IMR-90 (cell line): ENCODE data around the gene KCNE2. TPM values are rescaled to one million over a fixed set of nuclear protein-coding genes. Genes with fewer than 3 reads are reported as not detected.
"Not testable (repeated sequence)": the region's sequence is repeated elsewhere in the genome, so short reads cannot be mapped to it uniquely, and the experiment has no call there.

Source experiments
- ATAC-seq: fragments of 200-7000 bp; cut with Tn5 transposase; 2 replicates; pipeline ENCODE4 v1.9.1; 2020; ENCODE audit warnings: low read depth, mild to moderate bottlenecking, moderate library complexity
- BruUV-seq: library from RNA; stranded (reverse); fragments of 400-500 nt; replicated peaks from 2 replicates; lab custom pipeline; 2021; lab: Mats Ljungman, UMichigan
- CTCF ChIA-PET: fragments of 300-600 bp; formaldehyde crosslinking; extraction: SDS; loops from one replicate; lab custom pipeline; 2021; ENCODE audit warnings: antibody characterized with exemption; lab: Yijun Ruan, JAX
- POLR2A ChIA-PET: fragments of 300-600 bp; sonication (Branson Sonifier 250); formaldehyde crosslinking; loops from one replicate; lab custom pipeline; 2022; ENCODE audit warnings: antibody characterized with exemption; ENCODE audit not compliant: unreplicated experiment; lab: Charles Lee
- DNase-seq: peaks from one replicate; pipeline ENCODE4 v3.0.0; 2013
- H2AFZ ChIP-seq: replicated peaks from 2 replicates; pipeline ENCODE3; 2013; ENCODE audit warnings: low read length, mild to moderate bottlenecking; ENCODE audit not compliant: poor library complexity
- H2AK5ac ChIP-seq: 2 replicates; pipeline ENCODE4 v1.6.1; 2013; ENCODE audit warnings: low read depth, low read length, inconsistent platforms
- H2AK9ac ChIP-seq: replicated peaks from 2 replicates; pipeline ENCODE3; 2013; ENCODE audit warnings: mild to moderate bottlenecking, low read depth, low read length, moderate library complexity; ENCODE audit not compliant: poor library complexity
- H2BK120ac ChIP-seq: 2 replicates; pipeline ENCODE4 v1.6.1; 2013; ENCODE audit warnings: low read depth, low read length, inconsistent platforms
- H2BK15ac ChIP-seq: 3 replicates; pipeline ENCODE4 v1.6.1; 2013; ENCODE audit warnings: low read depth, low read length, inconsistent platforms
- H2BK20ac ChIP-seq: 2 replicates; pipeline ENCODE4 v1.6.1; 2013; ENCODE audit warnings: low read depth, mild to moderate bottlenecking, inconsistent platforms, low read length, moderate library complexity
- H2BK5ac ChIP-seq: 2 replicates; pipeline ENCODE4 v1.6.1; 2013; ENCODE audit warnings: mild to moderate bottlenecking, low read depth, low read length, inconsistent platforms; ENCODE audit not compliant: poor library complexity, severe bottlenecking
- H3K14ac ChIP-seq: replicated peaks from 2 replicates; pipeline ENCODE4 v1.6.1; 2013; ENCODE audit warnings: low read depth, low read length, inconsistent platforms
- H3K18ac ChIP-seq: 2 replicates; pipeline ENCODE4 v1.6.1; 2013; ENCODE audit warnings: low read depth, low read length, control low read depth
- H3K23ac ChIP-seq: 2 replicates; pipeline ENCODE4 v1.6.1; 2013; ENCODE audit warnings: low read depth, low read length, inconsistent platforms
- H3K27ac ChIP-seq: 2 replicates; pipeline ENCODE4 v1.5.1; 2013; ENCODE audit warnings: mild to moderate bottlenecking, control low read depth, low read length; ENCODE audit not compliant: insufficient read depth
- H3K27me3 ChIP-seq: 2 replicates; pipeline ENCODE4 v1.6.1; 2013; ENCODE audit warnings: low read length; ENCODE audit not compliant: control insufficient read depth, insufficient read depth
- H3K36me3 ChIP-seq: 2 replicates; pipeline ENCODE4 v1.6.1; 2013; ENCODE audit warnings: low read length, mixed read lengths; ENCODE audit not compliant: control insufficient read depth, insufficient read depth
- H3K4ac ChIP-seq: 2 replicates; pipeline ENCODE4 v1.6.1; 2013; ENCODE audit warnings: low read depth, low read length, inconsistent platforms
- H3K4me1 ChIP-seq: 2 replicates; pipeline ENCODE4 v1.6.1; 2013; ENCODE audit warnings: low read length, mixed read lengths; ENCODE audit not compliant: control insufficient read depth, insufficient read depth
- H3K4me2 ChIP-seq: 2 replicates; pipeline ENCODE4 v1.6.1; 2013; ENCODE audit warnings: low read depth, mild to moderate bottlenecking, control low read depth, low read length, moderate library complexity
- H3K4me3 ChIP-seq: 2 replicates; pipeline ENCODE4 v1.5.1; 2013; ENCODE audit warnings: low read depth, mild to moderate bottlenecking, control low read depth, low read length, moderate library complexity; ENCODE audit not compliant: insufficient read depth
- H3K56ac ChIP-seq: 2 replicates; pipeline ENCODE4 v1.6.1; 2013; ENCODE audit warnings: low read length, inconsistent platforms; ENCODE audit not compliant: insufficient read depth; ENCODE audit errors: extremely low read depth
- H3K79me1 ChIP-seq, 2 experiments: 2 replicates each; pipeline ENCODE4 v1.6.1; 2013; ENCODE audit warnings: low read length in 2 of 2, inconsistent platforms in 1 of 2, low read depth in 1 of 2
- H3K9ac ChIP-seq: 2 replicates; pipeline ENCODE4 v1.6.1; 2013; ENCODE audit warnings: low read depth, low read length, control low read depth
- H3K9me1 ChIP-seq: 2 replicates; pipeline ENCODE4 v1.6.1; 2013; ENCODE audit warnings: low read length, inconsistent platforms; ENCODE audit not compliant: insufficient read depth
- H3K9me3 ChIP-seq: 2 replicates; pipeline ENCODE4 v1.6.1; 2013; ENCODE audit warnings: low read length; ENCODE audit not compliant: control insufficient read depth, insufficient read depth
- H4K20me1 ChIP-seq: 2 replicates; pipeline ENCODE4 v1.6.1; 2013; ENCODE audit warnings: low read length, inconsistent platforms; ENCODE audit not compliant: insufficient read depth
- H4K5ac ChIP-seq: 2 replicates; pipeline ENCODE4 v1.6.1; 2013; ENCODE audit warnings: mild to moderate bottlenecking, low read depth, low read length, control low read depth
- H4K8ac ChIP-seq, 2 experiments: 2 replicates each; pipeline ENCODE4 v1.6.1; 2013; ENCODE audit warnings: low read depth in 2 of 2, low read length in 2 of 2, control low read depth in 1 of 2, inconsistent platforms in 1 of 2
- H4K91ac ChIP-seq: 2 replicates; pipeline ENCODE4 v1.6.1; 2013; ENCODE audit warnings: low read depth, low read length, inconsistent platforms; ENCODE audit not compliant: insufficient read depth
- WGBS, 2 experiments: methylation state at CpG; one replicate each; pipeline versions ENCODE4 v1.1.5 to v1.1.7; 2013; ENCODE audit warnings: missing lambda C conversion rate in 2 of 2; ENCODE audit not compliant: insufficient read length in 1 of 2; ENCODE audit errors: extremely low coverage in 2 of 2; 5-methylcytosine and 5-hydroxymethylcytosine counted together
- dilution Hi-C: fragments of 300-500 bp; cut with HindIII; formaldehyde crosslinking; loops from one replicate; pipeline ENCODE4 v1.14.3; 2018; ENCODE audit warnings: low sequenced_read_pairs; ENCODE audit not compliant: unreplicated experiment
- in situ Hi-C: fragments of 300-500 bp; cut with MboI; formaldehyde crosslinking; loops from 3 replicates; pipeline ENCODE4 v1.14.3; 2019; ENCODE audit warnings: low sequenced_read_pairs, inconsistent platforms, mixed read lengths
- intact Hi-C: fragments of 100-400 bp; cut with micrococcal nuclease; formaldehyde crosslinking; loops from 2 replicates; pipeline ENCODE4 v1.10.0; 2022
- polyA plus RNA-seq, 3 experiments: library from polyadenylated mRNA; depleted of rRNA; stranded (reverse); fragments of >200 nt; gene quantifications; 2 replicates each; pipeline ENCODE4 v1.2.3, GENCODE V29; 2012; ENCODE audit warnings: low replicate concordance in 1 of 3
- total RNA-seq: library from RNA; depleted of rRNA; stranded (reverse); fragments of >200 nt; gene quantifications from 2 replicates; pipeline ENCODE4 v1.2.3, GENCODE V29; 2012

KCNE2 gene
- total and polyA plus RNA-seq, 2 of the 4 experiments (the other 2 are of a cell fraction) = not detected

- H2BK20ac ChIP-seq, H3K14ac ChIP-seq, H3K36me3 ChIP-seq, BruUV-seq, H3K4me2 ChIP-seq, H3K9me1 ChIP-seq, dilution Hi-C loops, H3K4me1 ChIP-seq, in situ Hi-C loops, H3K9ac ChIP-seq, H2BK120ac ChIP-seq, H2BK5ac ChIP-seq, H3K4me3 ChIP-seq, H2AFZ ChIP-seq, H3K56ac ChIP-seq, H3K4ac ChIP-seq, H4K8ac ChIP-seq, intact Hi-C loops, H3K18ac ChIP-seq, H2AK5ac ChIP-seq, DNase-seq, H3K23ac ChIP-seq, H2AK9ac ChIP-seq, H3K27ac ChIP-seq, H3K27me3 ChIP-seq, H4K91ac ChIP-seq, H2BK15ac ChIP-seq, H3K9me3 ChIP-seq, H4K20me1 ChIP-seq, H3K79me1 ChIP-seq, POLR2A ChIA-PET, CTCF ChIA-PET, H4K5ac ChIP-seq: not testable (repeated sequence)
- peak; percentile 100 for ATAC-seq
- no CpG with 5 or more reads among the region's 49 CpGs for WGBS, 2 experiments
Observed at GRCh38 chr21:34374940-34375618, 11.3 kb downstream of the KCNE2 start, which contains the start of gene SMIM11. Gene SMIM11 (plus strand): TSS chr21:34375507. CDS start chr21:34379505, 3,998 bp downstream.

GRCh38 chr21:34375619-34375972 is 11.8 kb downstream of the KCNE2 start:
- H3K9me1 ChIP-seq, H3K4me1 ChIP-seq, H3K4me3 ChIP-seq, in situ Hi-C loops, BruUV-seq, H3K23ac ChIP-seq, H3K4me2 ChIP-seq, H4K5ac ChIP-seq, H2AK9ac ChIP-seq, DNase-seq, H2BK120ac ChIP-seq, dilution Hi-C loops, H3K9me3 ChIP-seq, H3K27ac ChIP-seq, intact Hi-C loops, H4K20me1 ChIP-seq, H2BK20ac ChIP-seq, H4K8ac ChIP-seq, H3K56ac ChIP-seq, H3K18ac ChIP-seq, H2AFZ ChIP-seq, H3K14ac ChIP-seq, H4K91ac ChIP-seq, CTCF ChIA-PET, H3K4ac ChIP-seq, H2BK15ac ChIP-seq, H3K79me1 ChIP-seq, H2AK5ac ChIP-seq, H3K27me3 ChIP-seq, POLR2A ChIA-PET, H3K9ac ChIP-seq, H2BK5ac ChIP-seq, H3K36me3 ChIP-seq: not testable (repeated sequence)
- peak; percentile 73 for ATAC-seq
- no CpG with 5 or more reads among the region's 33 CpGs for WGBS, 2 experiments
